K562 (cell line): ENCODE measurements around the gene ARHGAP9. TPM values are rescaled to one million over a fixed set of nuclear protein-coding genes. Genes with fewer than 3 reads are reported as not detected.

Source experiments
- ATAC-seq: fragments of 200-7000 bp; cut with Tn5 transposase; 3 replicates; pipeline ENCODE4 v1.9.1; 2020; ENCODE audit warnings: moderate library complexity
- BruUV-seq: library from RNA; stranded (reverse); fragments of 400-500 nt; replicated peaks from 2 replicates; lab custom pipeline; 2021; lab: Mats Ljungman, UMichigan
- CTCF ChIA-PET: fragments of 300-600 bp; formaldehyde crosslinking; extraction: SDS; loops from one replicate; lab custom pipeline; 2021; ENCODE audit warnings: low intra/inter-chr PET ratio; lab: Yijun Ruan, JAX
- POLR2A ChIA-PET: fragments of 300-600, 350-650 bp; sonication (Branson Sonifier 250); formaldehyde crosslinking; extraction: SDS; loops from one replicate; lab custom pipeline; 2021; ENCODE audit warnings: antibody characterized with exemption, inconsistent platforms; lab: Yijun Ruan, JAX
- DNase-seq, 4 experiments: peaks; one replicate each; pipeline versions ENCODE4 v3.0.0 to v3.0.0-alpha.2; 2011 to 2018; ENCODE audit warnings: low spot score in 3 of 4, mixed read lengths in 3 of 4; ENCODE audit errors: extremely low read depth in 1 of 4
- FAIRE-seq: peaks from 2 replicates; lab custom pipeline; 2011; peaks lifted over from hg19 to GRCh38; lab: Jason Lieb, UNC
- H2AFZ ChIP-seq: 2 replicates; pipeline ENCODE4 v1.6.0; 2011; ENCODE audit warnings: low read depth, low read length, control low read depth, inconsistent platforms
- H3K27ac ChIP-seq: fragments of 200-600 bp; 3 replicates; pipeline ENCODE4 v1.8.0; 2011; ENCODE audit warnings: low read depth, mild to moderate bottlenecking, control low read depth, inconsistent platforms, low read length, moderate library complexity, mixed read lengths; ENCODE audit errors: extremely low read depth
- H3K27me3 ChIP-seq, 2 experiments: fragments of 300-600 bp in 1 of 2; 2 replicates in 1 of 2; 3 replicates in 1 of 2; pipeline versions ENCODE4 v1.6.0 to v1.8.0; 2011; ENCODE audit warnings: inconsistent platforms in 2 of 2, low read length in 2 of 2, mild to moderate bottlenecking in 1 of 2, mixed read lengths in 1 of 2, moderate library complexity in 1 of 2; ENCODE audit not compliant: control insufficient read depth in 2 of 2, insufficient read depth in 2 of 2
- H3K36me3 ChIP-seq: fragments of 300-600 bp; 3 replicates; pipeline ENCODE4 v1.8.0; 2011; ENCODE audit warnings: mild to moderate bottlenecking, low read length, inconsistent platforms; ENCODE audit not compliant: control insufficient read depth, insufficient read depth
- H3K4me1 ChIP-seq, 2 experiments: fragments of 200-600 bp in 1 of 2; replicated peaks in 1 of 2; 2 replicates in 1 of 2; 3 replicates in 1 of 2; pipeline versions ENCODE4 v1.5.1 to v1.8.0; 2011; ENCODE audit warnings: inconsistent platforms in 2 of 2, low read length in 2 of 2, mild to moderate bottlenecking in 1 of 2, mixed read lengths in 1 of 2, moderate library complexity in 1 of 2; ENCODE audit not compliant: control insufficient read depth in 2 of 2, insufficient read depth in 2 of 2
- H3K4me2 ChIP-seq: 2 replicates; pipeline ENCODE4 v1.6.1; 2011; ENCODE audit warnings: low read length, control low read depth, inconsistent platforms, mixed read lengths; ENCODE audit not compliant: insufficient read depth
- H3K4me3 ChIP-seq: fragments of 200-600 bp; sonication (generic), shearing (Covaris generic); 2 replicates; pipeline ENCODE4 v1.5.1; 2016; ENCODE audit warnings: control low read depth, inconsistent platforms
- H3K79me2 ChIP-seq: fragments of 200-600 bp; 3 replicates; pipeline ENCODE4 v1.8.0; 2011; ENCODE audit warnings: low read length, inconsistent platforms; ENCODE audit not compliant: control insufficient read depth, insufficient read depth
- H3K9ac ChIP-seq, 2 experiments: 2 replicates each; pipeline versions ENCODE4 v1.6.0 to v1.6.1; 2011; ENCODE audit warnings: low read depth in 2 of 2, low read length in 2 of 2, control low read depth in 1 of 2, inconsistent platforms in 1 of 2, mild to moderate bottlenecking in 1 of 2, mixed read lengths in 1 of 2; ENCODE audit not compliant: insufficient read depth in 1 of 2
- H3K9me1 ChIP-seq: one replicate; pipeline ENCODE4 v1.6.0; 2011; ENCODE audit warnings: inconsistent platforms, mild to moderate bottlenecking, low read length, moderate library complexity; ENCODE audit not compliant: control insufficient read depth, insufficient read depth
- H3K9me3 ChIP-seq: replicated peaks from 2 replicates; pipeline ENCODE4 v1.5.1; 2011; ENCODE audit warnings: low read depth, low read length, inconsistent platforms; ENCODE audit not compliant: control insufficient read depth, insufficient read depth
- H4K20me1 ChIP-seq: replicated peaks from 2 replicates; pipeline ENCODE4 v1.6.1; 2011; ENCODE audit warnings: low read length, inconsistent platforms, mixed read lengths; ENCODE audit not compliant: control insufficient read depth, insufficient read depth
- KLF10 ChIP-seq: fragments of 250-450 bp; sonication (Bioruptor Pico); IDR thresholded peaks from 2 replicates; pipeline ENCODE4 v1.6.1; 2021; ENCODE audit warnings: matching md5 sums
- LCOR ChIP-seq: sonication (generic); formaldehyde crosslinking; IDR thresholded peaks from 2 replicates; pipeline ENCODE4 v1.8.0; 2022; ENCODE audit warnings: mild to moderate bottlenecking, missing genetic modification reagents
- POLR2B ChIP-seq: fragments of 450-650 bp; IDR thresholded peaks from 2 replicates; pipeline ENCODE4 v1.6.1; 2018; ENCODE audit warnings: low read depth; ENCODE audit not compliant: partially characterized antibody
- SMAD2 ChIP-seq: fragments of 150-350 bp; IDR thresholded peaks from 2 replicates; pipeline ENCODE4 v1.6.1; 2014; ENCODE audit warnings: low read depth, mild to moderate bottlenecking, low read length
- SOX6 ChIP-seq: fragments of 450-650 bp; IDR thresholded peaks from 2 replicates; pipeline ENCODE4 v1.6.1; 2014; ENCODE audit warnings: mild to moderate bottlenecking
- SP1 ChIP-seq: sonication (generic); formaldehyde crosslinking; IDR thresholded peaks from 2 replicates; pipeline ENCODE4 v1.8.1; 2022; ENCODE audit warnings: mild to moderate bottlenecking, missing genetic modification reagents
- ZNF75A ChIP-seq: fragments of 450-650 bp; formaldehyde crosslinking; IDR thresholded peaks from 2 replicates; pipeline ENCODE4 v1.4.0; 2020; ENCODE audit warnings: mild to moderate bottlenecking
- WGBS: fragments of 100-300 bp; shearing (Covaris generic); methylation state at CpG from one replicate; pipeline ENCODE4 v1.1.6; 2016; ENCODE audit warnings: low coverage, mixed read lengths; ENCODE audit not compliant: insufficient coverage; ENCODE audit errors: missing lambda C conversion rate; 5-methylcytosine and 5-hydroxymethylcytosine counted together
- in situ Hi-C: fragments of 300-500 bp; cut with MboI; formaldehyde crosslinking; loops from 4 replicates; pipeline ENCODE4 v1.15.0; 2018; ENCODE audit warnings: inconsistent platforms, mixed read lengths
- intact Hi-C: fragments of 100-400 bp; cut with micrococcal nuclease; formaldehyde crosslinking; loops from 2 replicates; pipeline ENCODE4 v1.14.2; 2022
- polyA plus RNA-seq, 8 experiments: library from polyadenylated mRNA; depleted of rRNA in 4 of 8; stranded (reverse) in 5 of 8; unstranded in 3 of 8; fragments of >200 nt; fragmentation: Nextera tagmentation in 2 of 8; fragmentation: Illumina TruSeq in 1 of 8; extraction: Ambion mirVana in 2 of 8; extraction: Trizol in 1 of 8; gene quantifications; 2 replicates each; pipeline versions ENCODE4 v1.2.1 to v1.2.3, GENCODE V29; 2011 to 2014; ENCODE audit warnings: inconsistent platforms in 1 of 8, missing spikeins in 1 of 8
- total RNA-seq, 7 experiments: library from RNA; depleted of rRNA in 6 of 7; stranded (reverse); fragments of >200 nt in 6 of 7; fragmentation: Illumina TruSeq in 2 of 7; extraction: Trizol in 2 of 7; gene quantifications; 2 replicates each; pipeline versions ENCODE4 v1.2.1 to v1.2.3, GENCODE V29; 2011 to 2021; ENCODE audit warnings: low replicate concordance in 1 of 7
- TF ChIP-seq, protein P1 (sequence below): fragments of 450-650 bp; IDR thresholded peaks from 2 replicates; pipeline ENCODE4 v1.6.1; 2016; ENCODE audit warnings: low read depth, mild to moderate bottlenecking, moderate library complexity
- TF ChIP-seq, protein P2 (sequence below): fragments of 250-450 bp; sonication (Bioruptor Pico); IDR thresholded peaks from 2 replicates; pipeline ENCODE4 v1.5.0; 2020; ENCODE audit warnings: mild to moderate bottlenecking
- TF ChIP-seq, protein P3 (sequence below): fragments of 450-650 bp; IDR thresholded peaks from 2 replicates; pipeline ENCODE4 v1.7.1; 2018; ENCODE audit warnings: mild to moderate bottlenecking, low read depth; ENCODE audit not compliant: partially characterized antibody
- TF ChIP-seq, protein P4 (sequence below): fragments of 450-650 bp; IDR thresholded peaks from 2 replicates; pipeline ENCODE4 v1.6.1; 2018; ENCODE audit warnings: mild to moderate bottlenecking, low read depth; ENCODE audit not compliant: partially characterized antibody

Gene ARHGAP9
- total and polyA plus RNA-seq, 9 of the 15 experiments (the other 6 are each of a cell fraction or from before 2014, with no cell fraction given), result 1.5 to 10.2 (median 5.1) TPM

DNA sequence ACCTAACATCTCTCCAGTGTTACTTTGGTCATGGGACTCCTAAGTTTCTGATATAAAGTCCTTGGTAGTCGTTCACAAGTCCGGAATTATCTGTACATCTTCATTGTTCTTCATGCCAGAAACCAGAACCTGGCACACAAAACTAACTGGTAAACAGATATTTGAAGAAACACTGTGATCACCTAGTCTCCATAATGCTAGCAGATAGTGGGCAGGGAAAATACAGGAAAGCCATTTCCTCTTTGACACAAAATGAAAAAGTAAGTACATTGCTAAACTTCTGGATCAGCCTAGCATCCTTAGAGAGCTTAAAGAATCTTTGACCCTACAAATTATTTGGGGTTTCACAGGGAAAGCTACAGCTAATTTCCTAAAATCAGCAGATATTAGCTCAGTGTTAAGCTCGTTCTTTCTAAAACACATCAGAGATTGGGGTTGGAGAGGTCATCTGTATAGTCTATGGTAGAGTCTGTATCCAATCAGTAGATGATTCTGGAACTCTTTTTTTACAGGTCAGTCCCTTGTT is 35.8 kb upstream of the ARHGAP9 start:
- DNase-seq, result no peak
- BruUV-seq, result no TSS peak
- no peak for FAIRE-seq
- CTCF ChIA-PET, result no interaction called here
- Histone ChIP-seq H3K9ac (no peak overlapping the region), H3K4me3 (no peak overlapping the region), H3K27me3 (no peaks in the 10 kb centered on the region), H3K9me1 (peaks cover 7% of the 10 kb centered on the region), H4K20me1 (peaks cover 52% of the 10 kb centered on the region), H2AFZ (no peak overlapping the region), H3K79me2 (peaks cover 41% of the 10 kb centered on the region), H3K4me2 (no peak overlapping the region), H3K4me1 (peaks cover 2 to 21% of the 10 kb centered on the region in 2 experiments), H3K9me3 (no peaks in the 10 kb centered on the region), H3K27ac (peak overlapping the region; percentile 31; the same call in 2 of the 3 replicates), H3K36me3 (peaks cover 93% of the 10 kb centered on the region)
- POLR2A ChIA-PET, result interaction anchor here (0.8 to 10.1 kb wide), 17 partner anchors 9 to 226 kb away, joined by 3 to 184 read pairs (median 4); partner anchors contain the start of genes ARHGEF25 and DCTN2
- peak; percentile 2 for ATAC-seq
- in situ Hi-C loops (no loop called here), intact Hi-C loops (no loop called here)
- 66% methylated on average over 3 of the region's 3 CpGs for WGBS
- TF ChIP-seq, protein P1, sequence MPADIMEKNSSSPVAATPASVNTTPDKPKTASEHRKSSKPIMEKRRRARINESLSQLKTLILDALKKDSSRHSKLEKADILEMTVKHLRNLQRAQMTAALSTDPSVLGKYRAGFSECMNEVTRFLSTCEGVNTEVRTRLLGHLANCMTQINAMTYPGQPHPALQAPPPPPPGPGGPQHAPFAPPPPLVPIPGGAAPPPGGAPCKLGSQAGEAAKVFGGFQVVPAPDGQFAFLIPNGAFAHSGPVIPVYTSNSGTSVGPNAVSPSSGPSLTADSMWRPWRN, result no peak
- TF ChIP-seq, protein P2, sequence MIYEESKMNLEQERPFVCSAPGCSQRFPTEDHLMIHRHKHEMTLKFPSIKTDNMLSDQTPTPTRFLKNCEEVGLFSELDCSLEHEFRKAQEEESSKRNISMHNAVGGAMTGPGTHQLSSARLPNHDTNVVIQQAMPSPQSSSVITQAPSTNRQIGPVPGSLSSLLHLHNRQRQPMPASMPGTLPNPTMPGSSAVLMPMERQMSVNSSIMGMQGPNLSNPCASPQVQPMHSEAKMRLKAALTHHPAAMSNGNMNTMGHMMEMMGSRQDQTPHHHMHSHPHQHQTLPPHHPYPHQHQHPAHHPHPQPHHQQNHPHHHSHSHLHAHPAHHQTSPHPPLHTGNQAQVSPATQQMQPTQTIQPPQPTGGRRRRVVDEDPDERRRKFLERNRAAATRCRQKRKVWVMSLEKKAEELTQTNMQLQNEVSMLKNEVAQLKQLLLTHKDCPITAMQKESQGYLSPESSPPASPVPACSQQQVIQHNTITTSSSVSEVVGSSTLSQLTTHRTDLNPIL, result peak; percentile 30; the same call in 1 of the 2 replicates
- no peak for TF ChIP-seq SMAD2
- TF ChIP-seq LCOR (CRISPR knock-in tag), result no peak
- TF ChIP-seq SOX6, result no peak
- peak; percentile 11 for TF ChIP-seq POLR2B
- TF ChIP-seq, protein P3, sequence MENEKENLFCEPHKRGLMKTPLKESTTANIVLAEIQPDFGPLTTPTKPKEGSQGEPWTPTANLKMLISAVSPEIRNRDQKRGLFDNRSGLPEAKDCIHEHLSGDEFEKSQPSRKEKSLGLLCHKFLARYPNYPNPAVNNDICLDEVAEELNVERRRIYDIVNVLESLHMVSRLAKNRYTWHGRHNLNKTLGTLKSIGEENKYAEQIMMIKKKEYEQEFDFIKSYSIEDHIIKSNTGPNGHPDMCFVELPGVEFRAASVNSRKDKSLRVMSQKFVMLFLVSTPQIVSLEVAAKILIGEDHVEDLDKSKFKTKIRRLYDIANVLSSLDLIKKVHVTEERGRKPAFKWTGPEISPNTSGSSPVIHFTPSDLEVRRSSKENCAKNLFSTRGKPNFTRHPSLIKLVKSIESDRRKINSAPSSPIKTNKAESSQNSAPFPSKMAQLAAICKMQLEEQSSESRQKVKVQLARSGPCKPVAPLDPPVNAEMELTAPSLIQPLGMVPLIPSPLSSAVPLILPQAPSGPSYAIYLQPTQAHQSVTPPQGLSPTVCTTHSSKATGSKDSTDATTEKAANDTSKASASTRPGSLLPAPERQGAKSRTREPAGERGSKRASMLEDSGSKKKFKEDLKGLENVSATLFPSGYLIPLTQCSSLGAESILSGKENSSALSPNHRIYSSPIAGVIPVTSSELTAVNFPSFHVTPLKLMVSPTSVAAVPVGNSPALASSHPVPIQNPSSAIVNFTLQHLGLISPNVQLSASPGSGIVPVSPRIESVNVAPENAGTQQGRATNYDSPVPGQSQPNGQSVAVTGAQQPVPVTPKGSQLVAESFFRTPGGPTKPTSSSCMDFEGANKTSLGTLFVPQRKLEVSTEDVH, result peak; percentile 11
- 0 out of 2 replicates have a peak, but pooled peaks have one; percentile 6 for TF ChIP-seq KLF10 (CRISPR knock-in tag)
- TF ChIP-seq SP1 (CRISPR knock-in tag), result 0 out of 2 replicates have a peak, but pooled peaks have one; percentile 2
- TF ChIP-seq, protein P4, sequence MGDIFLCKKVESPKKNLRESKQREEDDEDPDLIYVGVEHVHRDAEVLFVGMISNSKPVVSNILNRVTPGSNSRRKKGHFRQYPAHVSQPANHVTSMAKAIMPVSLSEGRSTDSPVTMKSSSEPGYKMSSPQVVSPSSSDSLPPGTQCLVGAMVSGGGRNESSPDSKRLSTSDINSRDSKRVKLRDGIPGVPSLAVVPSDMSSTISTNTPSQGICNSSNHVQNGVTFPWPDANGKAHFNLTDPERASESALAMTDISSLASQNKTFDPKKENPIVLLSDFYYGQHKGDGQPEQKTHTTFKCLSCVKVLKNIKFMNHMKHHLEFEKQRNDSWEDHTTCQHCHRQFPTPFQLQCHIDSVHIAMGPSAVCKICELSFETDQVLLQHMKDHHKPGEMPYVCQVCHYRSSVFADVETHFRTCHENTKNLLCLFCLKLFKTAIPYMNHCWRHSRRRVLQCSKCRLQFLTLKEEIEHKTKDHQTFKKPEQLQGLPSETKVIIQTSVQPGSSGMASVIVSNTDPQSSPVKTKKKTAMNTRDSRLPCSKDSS, result no peak
- TF ChIP-seq ZNF75A (CRISPR knock-in tag), result no peak
